HUES48 (cell line): ENCODE data around the gene UCP2.

ENCODE experiments used
- H3K27ac ChIP-seq: one replicate; pipeline ENCODE4 v1.7.0; 2013; ENCODE audit warnings: low read depth, low read length, inconsistent platforms
- H3K27me3 ChIP-seq: 2 replicates; pipeline ENCODE4 v1.6.1; 2013; ENCODE audit warnings: mild to moderate bottlenecking, low read length; ENCODE audit not compliant: control insufficient read depth, insufficient read depth
- H3K36me3 ChIP-seq: 2 replicates; pipeline ENCODE4 v1.6.1; 2013; ENCODE audit warnings: low read length; ENCODE audit not compliant: control insufficient read depth, insufficient read depth
- H3K4me1 ChIP-seq: 2 replicates; pipeline ENCODE4 v1.6.1; 2013; ENCODE audit warnings: mild to moderate bottlenecking, low read length; ENCODE audit not compliant: control insufficient read depth, insufficient read depth
- H3K4me3 ChIP-seq: 2 replicates; pipeline ENCODE4 v1.5.1; 2013; ENCODE audit warnings: mild to moderate bottlenecking, low read depth, low read length
- H3K9ac ChIP-seq: 2 replicates; pipeline ENCODE4 v1.6.1; 2013; ENCODE audit warnings: mild to moderate bottlenecking, low read depth, low read length, moderate library complexity
- H3K9me3 ChIP-seq: 2 replicates; pipeline ENCODE4 v1.6.1; 2013; ENCODE audit warnings: low read length; ENCODE audit not compliant: control insufficient read depth, insufficient read depth

The UCP2 gene

DNA sequence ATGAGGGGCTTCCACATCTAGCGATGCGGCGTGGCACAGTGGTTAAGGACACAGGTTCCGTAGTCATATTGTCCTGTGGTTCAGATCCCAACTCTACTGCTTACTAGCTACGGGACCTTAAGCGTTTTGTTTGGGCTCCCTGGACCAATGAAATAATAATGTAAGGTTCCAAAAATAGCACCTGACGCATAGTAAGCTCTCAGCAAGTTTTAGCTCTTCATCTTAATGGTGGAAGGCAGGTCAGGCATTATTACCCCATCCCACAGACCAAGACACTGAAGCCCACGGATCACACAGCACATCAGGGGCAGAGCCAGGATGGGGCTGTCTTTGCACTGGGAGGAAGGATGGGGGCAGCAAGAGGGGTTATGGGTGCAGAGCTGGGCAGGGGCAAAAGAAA is 18.8 kb downstream of the UCP2 start:
- H3K9ac ChIP-seq = no peak overlapping the region
- H3K27me3 ChIP-seq = no peaks in the 10 kb centered on the region
- H3K4me1 ChIP-seq = no peaks in the 10 kb centered on the region
- no peak overlapping the region for H3K27ac ChIP-seq
- no peak overlapping the region for H3K4me3 ChIP-seq
- no peaks in the 10 kb centered on the region for H3K9me3 ChIP-seq
- no peaks in the 10 kb centered on the region for H3K36me3 ChIP-seq

DNA sequence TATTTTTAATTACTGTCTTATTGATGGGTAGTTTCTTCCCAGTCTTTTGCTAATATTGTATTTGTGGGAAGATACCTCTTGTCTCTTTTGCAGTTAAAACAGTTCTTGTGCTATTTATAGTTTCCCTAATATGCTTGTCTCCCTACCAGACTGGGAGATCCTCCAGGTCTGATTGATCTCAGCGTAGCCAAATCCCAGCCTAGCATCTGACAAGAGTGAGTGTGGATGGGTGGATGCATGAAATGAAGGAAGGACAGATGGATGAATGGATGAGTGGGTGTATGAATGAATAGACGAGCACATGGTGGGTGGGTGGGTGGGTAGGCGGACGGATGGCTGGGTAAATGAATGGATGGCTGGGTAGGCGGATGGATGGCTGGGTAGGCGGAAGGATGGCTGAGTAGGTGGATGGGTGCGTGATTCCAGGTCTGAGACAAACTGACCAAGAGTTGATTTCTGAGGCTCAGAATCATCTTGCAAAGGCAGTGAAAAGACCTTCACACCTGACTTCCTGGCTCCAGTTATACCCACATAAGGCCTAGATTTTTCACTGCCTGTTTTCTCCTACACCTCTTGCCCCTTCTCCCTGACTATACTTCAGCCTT is 20.4 kb downstream of the UCP2 start:
- Histone ChIP-seq H3K4me3 (no peak overlapping the region), H3K36me3 (no peaks in the 10 kb centered on the region), H3K4me1 (no peaks in the 10 kb centered on the region; the same call in 1 of the 2 replicates), H3K9ac (no peak overlapping the region), H3K27me3 (no peaks in the 10 kb centered on the region), H3K27ac (no peak overlapping the region), H3K9me3 (no peaks in the 10 kb centered on the region)

DNA sequence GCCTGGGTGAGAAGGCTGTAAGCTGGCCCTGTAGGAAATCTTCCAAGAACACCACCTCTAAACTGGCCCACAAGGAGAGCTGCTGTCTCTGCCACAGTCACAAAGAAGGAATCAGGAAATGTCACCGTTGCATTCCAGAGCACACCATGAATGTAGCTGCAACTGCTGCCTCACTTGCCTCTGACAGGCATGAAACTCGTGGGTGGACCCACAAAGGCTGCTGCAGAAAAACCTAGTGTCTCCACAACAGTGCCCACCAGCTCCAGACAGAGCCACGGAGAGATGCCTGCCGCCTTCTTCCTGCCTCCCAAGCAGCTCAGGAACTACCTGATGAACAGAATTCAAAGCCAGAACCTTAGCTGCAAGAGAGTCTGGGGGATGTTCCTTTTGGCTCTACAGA is 21.3 kb downstream of the UCP2 start:
- no peaks in the 10 kb centered on the region for H3K9me3 ChIP-seq
- H3K27ac ChIP-seq = no peak overlapping the region
- H3K9ac ChIP-seq = no peak overlapping the region
- H3K4me1 ChIP-seq = no peaks in the 10 kb centered on the region; the same call in 1 of the 2 replicates
- H3K4me3 ChIP-seq = no peak overlapping the region
- no peaks in the 10 kb centered on the region for H3K27me3 ChIP-seq
- H3K36me3 ChIP-seq = no peaks in the 10 kb centered on the region

DNA sequence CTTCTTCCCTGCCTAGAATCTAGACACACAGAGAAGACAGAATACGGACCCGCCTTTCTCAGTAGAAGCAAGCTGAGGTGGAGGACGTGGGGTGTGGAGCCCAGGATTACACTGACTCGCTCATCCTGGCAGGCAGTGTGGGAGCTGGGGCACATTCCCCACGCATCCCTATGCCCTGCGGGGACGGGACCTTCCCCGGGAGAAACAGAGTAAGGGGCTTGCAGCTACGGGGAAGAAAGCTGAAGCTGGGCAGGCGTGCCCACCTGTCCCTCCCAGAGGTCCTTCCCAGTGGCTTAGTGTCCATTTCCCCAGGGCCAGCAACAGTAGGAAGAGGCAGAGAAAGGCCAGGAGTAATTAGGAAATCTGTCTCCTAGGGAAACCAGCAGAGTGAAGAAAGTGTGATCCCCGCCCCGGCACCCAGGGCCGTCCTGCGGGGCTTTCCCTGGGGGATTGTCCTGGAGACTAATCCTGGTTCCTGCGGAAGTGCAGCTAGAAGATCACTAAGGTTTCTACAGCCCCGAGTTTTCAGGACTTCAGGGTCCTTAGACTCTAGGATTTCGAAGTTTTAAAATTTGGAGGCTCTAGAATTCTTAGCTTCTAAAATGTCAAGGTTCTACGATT is 24.0 kb downstream of the UCP2 start:
- no peaks in the 10 kb centered on the region for H3K36me3 ChIP-seq
- no peaks in the 10 kb centered on the region for H3K27me3 ChIP-seq
- H3K9ac ChIP-seq = no peak overlapping the region
- no peak overlapping the region for H3K4me3 ChIP-seq
- no peaks in the 10 kb centered on the region; the same call in 1 of the 2 replicates for H3K4me1 ChIP-seq
- no peaks in the 10 kb centered on the region for H3K9me3 ChIP-seq
- H3K27ac ChIP-seq = no peak overlapping the region

DNA sequence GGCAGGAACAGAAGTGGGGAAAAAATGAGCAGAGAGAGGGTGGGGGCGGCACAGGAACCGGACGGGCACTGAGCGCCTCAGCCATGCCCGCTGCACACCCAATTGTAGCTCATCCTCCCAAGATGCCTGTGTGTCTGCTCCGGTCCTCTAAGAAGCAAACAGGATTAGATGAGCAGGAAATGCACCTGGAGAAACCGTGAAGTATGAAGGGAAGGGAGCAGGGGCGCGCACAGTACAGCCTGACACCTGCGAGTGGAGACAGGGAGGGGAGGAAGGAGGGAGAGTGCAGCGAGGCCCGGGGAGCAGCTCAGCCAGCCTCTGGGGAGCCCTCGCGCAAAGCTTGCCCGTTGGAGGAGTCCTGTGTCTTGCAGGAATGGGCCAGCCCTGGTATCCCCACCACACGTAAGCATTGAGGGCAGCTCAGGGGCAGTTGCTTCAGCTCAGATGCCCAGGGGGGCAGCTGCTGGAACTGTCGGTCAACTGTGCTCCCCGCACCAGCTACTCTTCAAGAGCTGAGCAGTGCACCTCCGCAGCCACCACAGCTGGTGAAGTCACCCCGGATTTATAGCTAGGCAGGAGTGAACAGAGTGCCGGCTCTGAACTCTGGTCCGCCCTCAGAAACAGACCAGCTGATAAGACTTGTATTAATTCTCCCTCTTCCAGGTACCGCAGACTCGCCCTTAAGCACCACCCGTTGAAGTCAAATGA is 24.8 kb downstream of the UCP2 start:
- Histone ChIP-seq H3K4me1 (no peaks in the 10 kb centered on the region; the same call in 1 of the 2 replicates), H3K9me3 (no peaks in the 10 kb centered on the region), H3K27me3 (no peaks in the 10 kb centered on the region), H3K36me3 (no peaks in the 10 kb centered on the region), H3K9ac (no peak overlapping the region), H3K4me3 (no peak overlapping the region), H3K27ac (no peak overlapping the region)

DNA sequence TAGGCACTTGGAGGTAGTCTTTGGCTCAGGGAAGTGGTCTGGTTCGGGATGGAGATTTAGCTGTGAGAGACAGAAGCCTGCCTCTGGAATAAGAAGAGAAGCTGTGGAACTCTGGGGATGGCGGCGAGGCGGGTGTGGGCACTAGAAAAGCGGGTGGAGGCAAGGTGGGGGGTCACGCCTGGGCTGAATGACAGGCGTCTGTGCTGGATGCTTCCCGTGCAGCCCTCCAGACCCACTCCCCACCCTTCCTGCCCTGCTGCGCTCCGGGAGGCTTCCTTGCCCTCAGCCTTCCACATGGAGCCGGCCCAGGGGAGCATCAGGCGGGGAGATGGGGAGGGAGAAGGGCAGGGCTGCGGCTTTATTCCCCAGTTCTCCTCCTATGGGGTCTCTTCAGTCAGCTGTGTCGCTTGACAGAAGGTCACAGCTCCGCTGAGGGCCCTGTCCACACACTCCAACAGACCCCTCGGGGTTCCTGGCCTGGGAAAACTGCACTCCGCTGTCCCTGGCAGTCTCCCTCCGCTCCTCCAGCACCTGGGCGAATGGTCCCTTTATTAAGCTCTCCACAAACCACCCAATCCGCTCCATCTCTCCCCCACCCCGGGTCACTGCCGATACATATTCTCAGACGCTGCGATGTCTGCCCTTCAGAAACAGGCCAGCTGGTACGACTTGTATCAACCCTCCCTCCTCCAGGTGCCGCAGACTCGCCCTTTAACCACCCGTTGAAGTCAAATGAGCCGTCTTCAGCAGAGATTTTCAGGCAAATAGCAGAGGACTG is 25.6 kb downstream of the UCP2 start:
- Histone ChIP-seq H3K27me3 (no peaks in the 10 kb centered on the region), H3K9ac (no peak overlapping the region), H3K27ac (no peak overlapping the region), H3K4me1 (no peaks in the 10 kb centered on the region; the same call in 1 of the 2 replicates), H3K36me3 (no peaks in the 10 kb centered on the region), H3K4me3 (no peak overlapping the region), H3K9me3 (no peaks in the 10 kb centered on the region)

DNA sequence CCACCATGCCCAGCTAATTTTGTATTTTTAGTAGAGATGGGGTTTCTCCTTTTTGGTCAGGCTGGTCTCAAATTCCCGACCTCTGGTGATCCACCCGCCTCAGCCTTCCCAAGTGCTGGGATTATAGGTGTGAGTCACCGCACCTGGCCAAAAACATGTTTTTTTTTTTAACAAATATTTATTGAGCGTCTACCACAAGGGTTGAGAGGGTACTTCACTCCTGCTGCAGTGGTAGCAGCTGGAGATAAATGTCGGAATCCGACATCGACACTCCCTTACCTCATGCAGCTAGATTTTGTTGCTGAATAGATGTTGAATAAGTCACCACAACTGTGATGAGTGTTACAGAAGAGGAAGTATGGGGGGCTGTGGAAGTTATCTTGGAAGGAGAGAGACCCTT is 30.8 kb downstream of the UCP2 start:
- Histone ChIP-seq H3K9me3 (no peaks in the 10 kb centered on the region), H3K27me3 (no peaks in the 10 kb centered on the region), H3K36me3 (no peaks in the 10 kb centered on the region), H3K9ac (no peak overlapping the region), H3K4me3 (no peak overlapping the region), H3K27ac (no peak overlapping the region), H3K4me1 (no peaks in the 10 kb centered on the region)

DNA sequence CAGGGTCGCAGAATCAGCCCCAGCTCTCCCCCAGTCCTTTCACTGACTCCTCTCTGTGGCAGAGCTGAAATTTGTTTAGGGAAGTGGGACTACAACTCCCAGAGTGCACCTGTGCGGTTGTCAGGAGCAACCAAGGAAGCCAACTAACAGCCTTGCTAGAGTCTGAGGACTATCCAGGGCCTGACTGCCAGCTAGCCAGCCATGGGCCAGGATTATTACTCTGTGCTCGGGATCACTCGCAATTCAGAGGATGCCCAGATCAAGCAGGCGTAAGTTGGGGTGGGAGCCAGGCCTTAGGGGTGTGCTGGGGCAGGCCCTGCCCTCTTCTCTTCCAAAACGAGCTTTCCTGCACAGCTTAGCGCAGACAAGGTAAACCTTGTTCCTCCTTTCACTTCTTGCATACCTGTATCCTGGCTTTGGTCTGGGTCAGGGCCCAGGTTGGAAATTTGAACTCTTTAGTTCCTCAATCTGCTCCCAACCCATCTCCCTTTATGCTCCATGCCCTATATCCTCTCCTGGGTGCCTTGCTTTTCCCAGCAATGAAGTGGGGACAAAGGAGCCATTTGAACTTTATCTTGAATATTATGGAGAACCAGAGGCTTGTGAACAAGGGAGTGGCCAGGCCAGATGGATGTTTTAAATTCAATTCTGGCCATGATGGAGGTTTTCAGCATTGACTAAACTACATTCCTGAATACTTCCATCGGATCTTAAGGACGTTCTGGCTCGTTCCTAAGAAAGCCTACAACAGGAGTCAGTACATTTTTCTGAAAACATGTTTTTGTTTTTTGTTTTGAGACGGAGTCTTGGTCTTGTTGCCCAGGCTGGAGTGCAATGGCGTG is 31.6 kb downstream of the UCP2 start, which contains the start of gene DNAJB13:
Gene DNAJB13, plus strand, starts transcription at position 158 of the 842 bp plus-strand sequence. Its CDS starts 44 bp downstream, at position 202.
- no peaks in the 10 kb centered on the region for H3K4me1 ChIP-seq
- H3K36me3 ChIP-seq = no peaks in the 10 kb centered on the region
- H3K9ac ChIP-seq = no peak within 1 kb of the TSS
- H3K27ac ChIP-seq = no peak within 1 kb of the TSS
- no peak within 1 kb of the TSS for H3K4me3 ChIP-seq
- H3K27me3 ChIP-seq = no peaks in the 10 kb centered on the region
- 0 out of 2 replicates have a peak, but pooled peaks cover 4% of the 10 kb centered on the region for H3K9me3 ChIP-seq

DNA sequence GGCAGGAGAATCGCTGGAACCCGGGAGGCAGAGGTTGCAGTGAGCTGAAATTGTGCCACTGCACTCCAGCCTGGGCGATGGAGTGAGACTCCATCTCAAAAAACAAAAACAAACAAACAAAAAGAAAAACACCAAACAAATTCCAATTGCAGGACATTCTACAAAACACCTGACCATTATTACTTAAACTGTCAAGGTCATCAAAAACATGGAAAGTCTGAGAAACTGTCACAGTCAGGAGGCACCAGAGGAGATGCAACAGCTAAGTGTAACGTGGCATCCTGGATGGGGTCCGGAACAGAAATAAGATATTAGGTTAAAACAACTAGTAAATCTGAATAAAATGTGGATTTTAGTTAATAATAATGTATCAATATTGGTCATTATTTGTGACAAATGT is 32.7 kb downstream of the UCP2 start:
- Histone ChIP-seq H3K4me1 (no peaks in the 10 kb centered on the region), H3K9me3 (0 out of 2 replicates have a peak, but pooled peaks cover 4% of the 10 kb centered on the region), H3K36me3 (no peaks in the 10 kb centered on the region), H3K4me3 (no peak overlapping the region), H3K9ac (no peak overlapping the region), H3K27ac (no peak overlapping the region), H3K27me3 (no peaks in the 10 kb centered on the region)

DNA sequence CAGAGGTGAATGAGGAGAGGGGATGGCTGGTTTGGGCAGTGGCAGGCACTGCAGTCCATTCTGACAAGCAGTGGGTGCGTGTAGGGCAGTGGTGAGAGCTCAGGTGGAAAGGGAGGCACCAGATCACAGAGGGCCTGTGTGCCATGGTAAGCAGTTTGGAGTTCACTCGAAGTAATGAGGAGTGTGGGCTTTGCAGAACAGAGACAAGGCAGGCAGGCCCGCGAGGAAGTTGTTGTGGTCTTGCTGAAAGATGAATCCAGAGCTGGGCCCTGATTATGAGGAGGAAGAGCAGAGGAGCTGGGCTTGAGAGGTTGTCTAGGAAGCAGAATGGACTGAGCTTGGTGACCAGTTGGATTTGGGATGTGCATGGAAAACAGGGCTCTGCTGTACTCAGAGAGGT is 33.4 kb downstream of the UCP2 start:
- H3K4me3 ChIP-seq = no peak overlapping the region
- no peak overlapping the region for H3K9ac ChIP-seq
- H3K36me3 ChIP-seq = no peaks in the 10 kb centered on the region
- H3K4me1 ChIP-seq = no peaks in the 10 kb centered on the region
- 0 out of 2 replicates have a peak, but pooled peaks cover 4% of the 10 kb centered on the region for H3K9me3 ChIP-seq
- H3K27me3 ChIP-seq = no peaks in the 10 kb centered on the region
- no peak overlapping the region for H3K27ac ChIP-seq
